ENCODE measurements around the gene GDF3.
"Not testable (repeated sequence)": the region's sequence is repeated elsewhere in the genome, so short reads cannot be mapped to it uniquely, and the experiment has no call there.

Gene GDF3

DNA sequence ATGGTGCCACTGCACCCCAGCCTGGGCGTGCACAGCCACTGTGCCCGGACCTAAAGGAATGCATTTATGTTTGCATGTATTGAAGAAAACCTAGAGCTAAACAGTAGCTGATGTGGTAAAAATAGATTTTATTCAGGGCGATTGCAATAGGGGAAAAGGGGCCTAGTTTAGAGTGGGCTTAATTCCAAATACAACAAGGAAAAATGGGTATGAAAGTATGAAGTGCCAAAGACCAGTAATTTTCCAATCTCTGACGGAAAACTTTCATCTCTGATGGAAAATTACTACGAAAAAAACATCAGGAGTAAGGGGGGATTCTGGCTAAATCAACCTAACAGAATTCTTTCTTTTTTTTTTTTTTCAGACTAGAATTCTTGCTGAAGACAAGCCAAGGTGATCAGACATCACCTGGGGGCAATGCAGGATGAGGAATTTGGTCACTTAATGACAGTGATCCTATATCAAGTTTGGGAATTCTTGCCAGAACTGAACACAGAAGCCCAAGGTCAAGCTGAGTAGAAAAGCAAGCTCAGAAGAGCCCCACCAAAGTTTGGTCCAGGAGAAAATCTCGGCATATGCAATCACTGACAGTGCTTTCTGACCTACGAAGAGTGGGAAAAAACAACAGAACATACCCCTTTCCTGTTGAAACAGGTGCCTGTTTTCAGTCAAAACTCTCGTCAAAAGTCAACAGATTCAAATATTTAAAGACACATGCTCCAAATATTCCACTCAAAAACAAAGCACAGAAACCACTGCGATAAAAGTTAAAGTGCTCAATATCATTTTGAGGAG, 16.1 kb downstream of the GDF3 start:
- Histone ChIP-seq H3K9ac (ENCODE audit: low read length) (no peak overlapping the region), H3K79me1 (replicated peaks; ENCODE audit: low read length, poor library complexity, severe bottlenecking) (no peaks in the 10 kb centered on the region), H3K18ac (ENCODE audit: low read depth in 1 of 2, low read length in 2 of 2) (no peak overlapping the region), H2AFZ (ENCODE audit: low read depth, low read length) (no peak overlapping the region), H3K27me3 (ENCODE audit: control insufficient read depth in 1 of 2, insufficient read depth in 1 of 2, low read length in 2 of 2) (peaks cover 0 to 4% of the 10 kb centered on the region in 2 experiments), H3K4me3 (ENCODE audit: insufficient read depth in 1 of 2, low read depth in 1 of 2, low read length in 2 of 2) (no peak overlapping the region), H3K4ac (ENCODE audit: low read depth in 1 of 2, low read length in 2 of 2) (no peak overlapping the region), H2BK12ac (ENCODE audit: low read length in 2 of 2) (no peak overlapping the region), H4K91ac (ENCODE audit: low read length) (no peak overlapping the region), H3K4me1 (ENCODE audit: control insufficient read depth, insufficient read depth, low read depth, low read length) (no peaks in the 10 kb centered on the region), H4K8ac (ENCODE audit: low read length) (no peak overlapping the region), H2BK5ac (ENCODE audit: low read depth, low read length, poor library complexity, severe bottlenecking) (no peak overlapping the region), H3K27ac (ENCODE audit: low read length, poor library complexity, severe bottlenecking) (no peak overlapping the region), H3K14ac (ENCODE audit: low read length in 2 of 2) (no peak overlapping the region), H3K36me3 (ENCODE audit: control insufficient read depth in 1 of 2, insufficient read depth in 2 of 2, low read depth in 1 of 2, low read length in 2 of 2) (no peaks in the 10 kb centered on the region), H2AK5ac (ENCODE audit: low read length, severe bottlenecking) (no peak overlapping the region), H3K9me3 (ENCODE audit: control insufficient read depth, low read length) (no peaks in the 10 kb centered on the region), H2BK120ac (ENCODE audit: low read depth, low read length) (no peak overlapping the region), H3K23ac (ENCODE audit: low read length in 2 of 2) (no peak overlapping the region), H3K4me2 (ENCODE audit: low read length, poor library complexity, severe bottlenecking) (no peak overlapping the region), H2BK15ac (ENCODE audit: low read depth, poor library complexity, severe bottlenecking) (no peak overlapping the region)
- no peak for DNase-seq
- 88% methylated on average over 8 of the region's 9 CpGs for WGBS

DNA sequence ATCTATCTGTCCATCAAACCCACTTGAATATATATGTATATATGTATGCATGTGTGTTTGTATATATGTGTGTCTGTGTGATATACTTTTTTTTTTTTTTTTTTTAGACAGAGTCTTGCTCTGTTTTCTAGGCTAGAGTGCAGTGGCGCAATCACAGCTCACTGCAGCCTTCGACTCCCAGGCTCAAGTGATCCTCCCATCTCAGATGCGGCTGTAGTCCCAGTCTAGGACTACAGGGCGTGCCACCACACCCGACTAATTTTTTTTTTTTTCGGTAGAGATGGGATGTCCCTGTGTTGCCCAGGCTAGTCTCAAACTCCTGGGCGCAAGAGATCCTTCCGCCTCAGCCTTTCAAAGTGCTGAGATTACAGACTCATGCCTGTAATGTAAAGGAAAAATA, 16.8 kb downstream of the GDF3 start:
- no peak overlapping the region for H2BK5ac ChIP-seq (ENCODE audit: low read depth, low read length, poor library complexity, severe bottlenecking)
- no peak overlapping the region for H3K23ac ChIP-seq (ENCODE audit: low read length in 2 of 2)
- DNase-seq = no peak
- H3K9ac ChIP-seq (ENCODE audit: low read length) = no peak overlapping the region
- no peaks in the 10 kb centered on the region for H3K4me1 ChIP-seq (ENCODE audit: control insufficient read depth, insufficient read depth, low read depth, low read length)
- no peak overlapping the region for H3K18ac ChIP-seq (ENCODE audit: low read depth in 1 of 2, low read length in 2 of 2)
- H2BK12ac ChIP-seq (ENCODE audit: low read length in 2 of 2) = no peak overlapping the region
- no peak overlapping the region for H3K4ac ChIP-seq (ENCODE audit: low read depth in 1 of 2, low read length in 2 of 2)
- WGBS = 87% methylated on average over 8 of the region's 8 CpGs
- no peak overlapping the region for H3K4me3 ChIP-seq (ENCODE audit: insufficient read depth in 1 of 2, low read depth in 1 of 2, low read length in 2 of 2)
- H2AK5ac ChIP-seq (ENCODE audit: low read length, severe bottlenecking) = no peak overlapping the region
- H3K4me2 ChIP-seq (ENCODE audit: low read length, poor library complexity, severe bottlenecking) = no peak overlapping the region
- H3K36me3 ChIP-seq (ENCODE audit: control insufficient read depth in 1 of 2, insufficient read depth in 2 of 2, low read depth in 1 of 2, low read length in 2 of 2) = no peaks in the 10 kb centered on the region
- H2BK120ac ChIP-seq (ENCODE audit: low read depth, low read length) = no peak overlapping the region
- no peaks in the 10 kb centered on the region for H3K9me3 ChIP-seq (ENCODE audit: control insufficient read depth, low read length)
- peaks cover 0 to 6% of the 10 kb centered on the region in 2 experiments for H3K27me3 ChIP-seq (ENCODE audit: control insufficient read depth in 1 of 2, insufficient read depth in 1 of 2, low read length in 2 of 2)
- H2BK15ac ChIP-seq (ENCODE audit: low read depth, poor library complexity, severe bottlenecking) = no peak overlapping the region
- no peak overlapping the region for H4K91ac ChIP-seq (ENCODE audit: low read length)
- H3K79me1 ChIP-seq (replicated peaks; ENCODE audit: low read length, poor library complexity, severe bottlenecking) = no peaks in the 10 kb centered on the region
- H2AFZ ChIP-seq (ENCODE audit: low read depth, low read length) = no peak overlapping the region
- H4K8ac ChIP-seq (ENCODE audit: low read length) = no peak overlapping the region
- no peak overlapping the region for H3K27ac ChIP-seq (ENCODE audit: low read length, poor library complexity, severe bottlenecking)
- H3K14ac ChIP-seq (ENCODE audit: low read length in 2 of 2) = no peak overlapping the region

DNA sequence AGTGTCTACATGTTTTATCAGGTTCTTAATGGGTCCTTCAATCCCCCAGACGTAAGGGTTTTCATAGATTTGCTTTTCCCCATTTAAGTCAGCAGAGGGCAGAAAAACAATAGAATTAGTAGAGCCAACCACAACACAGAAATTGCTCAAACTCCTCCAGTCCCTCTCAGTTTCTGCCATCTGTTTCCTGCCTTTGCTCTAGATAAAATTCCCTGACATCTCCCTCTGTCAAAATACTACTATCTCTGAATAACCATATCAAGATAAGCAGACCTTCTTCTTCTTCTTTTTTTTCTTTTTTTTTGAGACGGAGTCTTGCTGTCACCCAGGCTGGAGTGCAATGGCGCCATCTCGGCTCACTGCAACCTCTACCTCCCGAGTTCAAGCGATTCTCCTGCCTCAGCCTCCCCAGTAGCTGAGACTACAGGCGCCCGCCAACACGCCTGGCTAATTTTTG, 18.1 kb downstream of the GDF3 start:
- not testable (repeated sequence) for H3K27ac ChIP-seq (ENCODE audit: low read length, poor library complexity, severe bottlenecking); H3K4me3 ChIP-seq (ENCODE audit: insufficient read depth in 1 of 2, low read depth in 1 of 2, low read length in 2 of 2); H3K4ac ChIP-seq (ENCODE audit: low read depth in 1 of 2, low read length in 2 of 2); H2BK5ac ChIP-seq (ENCODE audit: low read depth, low read length, poor library complexity, severe bottlenecking); H3K4me2 ChIP-seq (ENCODE audit: low read length, poor library complexity, severe bottlenecking); H4K91ac ChIP-seq (ENCODE audit: low read length); H3K79me1 ChIP-seq (replicated peaks; ENCODE audit: low read length, poor library complexity, severe bottlenecking); H3K9ac ChIP-seq (ENCODE audit: low read length); H3K14ac ChIP-seq (ENCODE audit: low read length in 2 of 2); H2AFZ ChIP-seq (ENCODE audit: low read depth, low read length); H2BK12ac ChIP-seq (ENCODE audit: low read length in 2 of 2); H3K4me1 ChIP-seq (ENCODE audit: control insufficient read depth, insufficient read depth, low read depth, low read length); H4K8ac ChIP-seq (ENCODE audit: low read length); H3K9me3 ChIP-seq (ENCODE audit: control insufficient read depth, low read length); H3K18ac ChIP-seq (ENCODE audit: low read depth in 1 of 2, low read length in 2 of 2); H3K23ac ChIP-seq (ENCODE audit: low read length in 2 of 2); H2AK5ac ChIP-seq (ENCODE audit: low read length, severe bottlenecking); H3K36me3 ChIP-seq (ENCODE audit: control insufficient read depth in 1 of 2, insufficient read depth in 2 of 2, low read depth in 1 of 2, low read length in 2 of 2); H3K27me3 ChIP-seq (ENCODE audit: control insufficient read depth in 1 of 2, insufficient read depth in 1 of 2, low read length in 2 of 2); H2BK120ac ChIP-seq (ENCODE audit: low read depth, low read length); H2BK15ac ChIP-seq (ENCODE audit: low read depth, poor library complexity, severe bottlenecking)
- DNase-seq = peak; percentile 52
- 71% methylated on average over 9 of the region's 9 CpGs for whole genome bisulfite sequencing

DNA sequence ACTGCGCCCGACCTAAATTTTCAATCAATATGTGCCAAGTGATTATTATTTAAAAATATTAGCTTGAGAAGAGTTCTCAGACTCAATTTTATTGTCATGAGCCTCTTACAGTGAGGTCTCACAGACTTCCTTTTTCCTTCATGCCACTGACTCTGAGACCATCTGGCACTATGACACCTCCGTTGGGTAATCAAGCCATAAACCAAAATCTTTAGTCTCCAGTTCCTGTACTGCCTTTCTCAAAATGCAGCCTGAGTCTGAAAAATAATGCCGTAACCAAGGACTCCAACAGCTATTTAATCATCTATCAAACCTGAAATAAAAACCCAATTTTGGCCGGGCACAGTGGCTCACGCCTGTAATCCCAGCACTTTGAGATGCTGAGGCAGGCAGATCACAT, 20.1 kb downstream of the GDF3 start:
- not testable (repeated sequence) for H3K4me1 ChIP-seq (ENCODE audit: control insufficient read depth, insufficient read depth, low read depth, low read length); DNase-seq; H2BK15ac ChIP-seq (ENCODE audit: low read depth, poor library complexity, severe bottlenecking); H3K9ac ChIP-seq (ENCODE audit: low read length); H2AFZ ChIP-seq (ENCODE audit: low read depth, low read length); H3K18ac ChIP-seq (ENCODE audit: low read depth in 1 of 2, low read length in 2 of 2); H3K79me1 ChIP-seq (replicated peaks; ENCODE audit: low read length, poor library complexity, severe bottlenecking); H3K9me3 ChIP-seq (ENCODE audit: control insufficient read depth, low read length); H4K8ac ChIP-seq (ENCODE audit: low read length); H3K4me2 ChIP-seq (ENCODE audit: low read length, poor library complexity, severe bottlenecking); H2BK12ac ChIP-seq (ENCODE audit: low read length in 2 of 2); H2AK5ac ChIP-seq (ENCODE audit: low read length, severe bottlenecking); H4K91ac ChIP-seq (ENCODE audit: low read length); H3K27ac ChIP-seq (ENCODE audit: low read length, poor library complexity, severe bottlenecking); H3K4me3 ChIP-seq (ENCODE audit: insufficient read depth in 1 of 2, low read depth in 1 of 2, low read length in 2 of 2); H3K14ac ChIP-seq (ENCODE audit: low read length in 2 of 2); H3K36me3 ChIP-seq (ENCODE audit: control insufficient read depth in 1 of 2, insufficient read depth in 2 of 2, low read depth in 1 of 2, low read length in 2 of 2); H2BK120ac ChIP-seq (ENCODE audit: low read depth, low read length); H2BK5ac ChIP-seq (ENCODE audit: low read depth, low read length, poor library complexity, severe bottlenecking); H3K23ac ChIP-seq (ENCODE audit: low read length in 2 of 2); H3K4ac ChIP-seq (ENCODE audit: low read depth in 1 of 2, low read length in 2 of 2); H3K27me3 ChIP-seq (ENCODE audit: control insufficient read depth in 1 of 2, insufficient read depth in 1 of 2, low read length in 2 of 2)
- WGBS = 65% methylated on average over 4 of the region's 6 CpGs

All from mesenchymal stem cell (in vitro differentiated cells and primary cell).